Stomach smooth muscle (tissue), 2 donors: Measurements from ENCODE around the gene BZW2.

Experiments
- H3K27ac ChIP-seq: one replicate; pipeline ENCODE4 v1.7.0; 2013; ENCODE audit warnings: mild to moderate bottlenecking, low read length, inconsistent platforms
- H3K27me3 ChIP-seq, 2 donors: one replicate each; pipeline ENCODE4 v1.7.0; 2013; ENCODE audit warnings: low read length in 2 of 2; ENCODE audit not compliant: insufficient read depth in 2 of 2, control insufficient read depth in 1 of 2
- H3K36me3 ChIP-seq, 2 donors: one replicate each; pipeline ENCODE4 v1.7.0; 2013; ENCODE audit warnings: low read length in 2 of 2; ENCODE audit not compliant: control insufficient read depth in 2 of 2, insufficient read depth in 2 of 2
- H3K4me1 ChIP-seq: one replicate; pipeline ENCODE4 v1.7.0; 2013; ENCODE audit warnings: low read length; ENCODE audit not compliant: control insufficient read depth, insufficient read depth
- H3K4me3 ChIP-seq, 2 donors: one replicate each; pipeline ENCODE4 v1.7.0; 2013; ENCODE audit warnings: low read length in 2 of 2
- H3K9ac ChIP-seq, 2 donors: one replicate each; pipeline ENCODE4 v1.7.0; 2013; ENCODE audit warnings: low read length in 2 of 2, mild to moderate bottlenecking in 1 of 2
- H3K9me3 ChIP-seq, 2 donors: one replicate each; pipeline ENCODE4 v1.7.0; 2013; ENCODE audit warnings: low read length in 2 of 2; ENCODE audit not compliant: control insufficient read depth in 2 of 2
- donor health status: healthy.
- donor health status: Pancreatic carcinoma.

Gene BZW2

DNA sequence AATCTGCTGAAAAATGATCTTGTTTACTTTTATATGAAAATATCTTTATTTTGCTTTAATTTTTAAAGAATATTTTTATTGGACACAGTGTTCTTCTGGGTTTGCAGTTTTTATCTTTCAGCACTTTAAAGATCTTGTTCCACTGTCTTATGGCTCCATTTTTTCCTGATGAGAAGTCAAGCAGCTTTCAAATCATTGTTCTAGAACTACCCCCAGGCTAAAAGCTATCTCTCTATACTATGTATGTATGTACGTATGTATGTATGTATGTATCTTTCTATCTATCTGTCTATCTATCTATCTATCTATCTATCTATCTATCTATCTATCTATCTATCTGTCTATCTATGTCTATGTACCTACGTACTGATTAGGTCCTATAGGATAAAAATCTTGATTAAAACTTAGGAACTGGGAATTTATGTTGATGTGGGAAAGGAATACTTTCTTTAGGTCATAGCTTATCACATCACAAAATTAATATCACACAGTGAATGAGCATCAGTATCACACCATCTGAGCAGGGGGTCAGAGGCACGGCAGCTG is 72.2 kb downstream of the BZW2 start:
- no peak overlapping the region for H3K4me3 ChIP-seq
- no peak overlapping the region for H3K27ac ChIP-seq
- no peaks in the 10 kb centered on the region for H3K27me3 ChIP-seq
- no peaks in the 10 kb centered on the region for H3K36me3 ChIP-seq
- no peaks in the 10 kb centered on the region for H3K4me1 ChIP-seq
- no peak overlapping the region for H3K9ac ChIP-seq
- no peaks in the 10 kb centered on the region for H3K9me3 ChIP-seq

DNA sequence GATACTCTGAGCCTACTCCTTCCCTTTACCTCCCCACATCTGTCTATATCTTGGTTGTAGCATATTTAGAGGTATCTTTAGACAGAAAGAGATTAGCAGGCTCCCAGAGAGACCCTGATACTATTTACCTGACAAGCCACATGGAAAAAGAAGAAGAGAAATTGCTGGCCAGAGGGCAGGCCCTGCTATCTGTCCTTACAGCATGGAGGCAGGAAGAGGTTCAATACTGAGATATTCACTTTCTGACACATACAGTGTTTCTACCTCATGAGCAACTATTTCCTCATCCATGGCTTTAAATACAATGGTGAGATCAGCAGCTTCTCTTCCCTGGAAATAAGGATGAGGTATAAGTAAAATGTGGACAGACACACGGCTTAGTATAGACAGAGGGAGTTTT is 73.7 kb downstream of the BZW2 start:
- H3K27ac ChIP-seq: no peak overlapping the region

DNA sequence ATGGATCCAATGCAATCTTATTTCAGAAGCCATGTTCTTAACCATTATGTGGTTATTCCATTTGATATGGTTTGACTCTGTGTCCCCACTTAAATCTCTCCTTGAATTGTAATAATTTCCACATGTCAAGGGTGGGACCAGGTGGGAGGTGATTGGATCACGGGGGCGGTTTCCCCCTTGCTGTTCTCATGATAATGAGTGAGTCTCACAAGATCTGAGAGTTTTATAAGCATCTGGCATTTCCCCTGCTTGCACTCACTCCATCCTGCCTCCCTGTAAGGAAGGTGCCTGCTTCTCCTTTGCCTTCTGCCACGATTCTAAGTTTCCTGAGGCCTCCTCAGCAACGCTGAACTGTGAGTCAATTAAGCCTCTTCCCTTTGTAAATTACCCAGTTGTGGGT is 75.6 kb downstream of the BZW2 start:
- Histone ChIP-seq H3K4me1 (no peaks in the 10 kb centered on the region), H3K9ac (no peak overlapping the region), H3K9me3 (no peaks in the 10 kb centered on the region), H3K27me3 (no peaks in the 10 kb centered on the region), H3K4me3 (no peak overlapping the region), H3K36me3 (no peaks in the 10 kb centered on the region), H3K27ac (no peak overlapping the region)

More for the DNA sequence above, 73.7 kb downstream of the BZW2 start:
- H3K4me1 ChIP-seq: no peaks in the 10 kb centered on the region
- H3K9me3 ChIP-seq: no peaks in the 10 kb centered on the region
- no peak overlapping the region for H3K4me3 ChIP-seq
- H3K36me3 ChIP-seq: no peaks in the 10 kb centered on the region
- H3K9ac ChIP-seq: no peak overlapping the region
- no peaks in the 10 kb centered on the region for H3K27me3 ChIP-seq

DNA sequence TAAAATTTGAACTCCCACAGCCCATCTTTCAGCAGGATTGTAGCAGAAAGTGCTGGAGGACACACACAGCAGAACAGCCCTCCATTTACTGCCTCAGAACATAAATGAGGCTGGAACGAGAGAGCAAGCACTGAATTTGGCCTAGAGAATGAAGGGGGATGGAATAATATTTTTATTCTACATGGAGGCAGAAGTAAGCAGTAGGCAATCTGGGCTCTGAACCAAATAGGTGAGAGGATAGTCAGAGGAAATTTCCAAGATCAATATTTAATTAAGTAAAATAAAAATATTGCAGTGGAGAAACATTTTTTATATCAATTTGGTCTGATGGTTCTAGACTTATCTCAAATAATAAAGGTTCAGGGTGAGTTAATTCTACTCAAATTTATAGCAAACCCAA is 78.4 kb downstream of the BZW2 start:
- Histone ChIP-seq H3K4me3 (no peak overlapping the region), H3K4me1 (no peaks in the 10 kb centered on the region), H3K36me3 (no peaks in the 10 kb centered on the region), H3K27me3 (no peaks in the 10 kb centered on the region), H3K27ac (no peak overlapping the region), H3K9me3 (no peaks in the 10 kb centered on the region), H3K9ac (no peak overlapping the region)

DNA sequence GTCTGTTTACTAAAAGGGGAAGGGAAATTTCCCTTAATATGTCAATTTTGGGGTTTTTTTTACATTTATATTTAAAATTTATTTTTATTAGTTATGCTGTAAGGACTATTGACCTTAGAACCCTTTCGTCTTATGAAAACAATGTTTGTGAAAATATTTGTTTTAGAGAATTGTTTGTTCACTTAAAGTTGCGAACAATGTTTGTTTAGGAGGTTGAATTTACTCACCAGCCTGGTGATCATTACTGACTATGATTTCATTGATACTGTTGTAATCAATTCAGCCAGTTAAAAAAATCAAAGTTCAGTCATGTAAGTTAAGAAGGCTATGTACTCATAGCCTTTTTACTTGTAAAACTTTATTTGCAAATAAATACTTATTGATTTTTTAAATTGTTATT is 80.2 kb downstream of the BZW2 start:
- Histone ChIP-seq H3K27me3 (no peaks in the 10 kb centered on the region), H3K9me3 (no peaks in the 10 kb centered on the region), H3K27ac (no peak overlapping the region), H3K4me3 (no peak overlapping the region), H3K4me1 (no peaks in the 10 kb centered on the region), H3K36me3 (no peaks in the 10 kb centered on the region), H3K9ac (no peak overlapping the region)

DNA sequence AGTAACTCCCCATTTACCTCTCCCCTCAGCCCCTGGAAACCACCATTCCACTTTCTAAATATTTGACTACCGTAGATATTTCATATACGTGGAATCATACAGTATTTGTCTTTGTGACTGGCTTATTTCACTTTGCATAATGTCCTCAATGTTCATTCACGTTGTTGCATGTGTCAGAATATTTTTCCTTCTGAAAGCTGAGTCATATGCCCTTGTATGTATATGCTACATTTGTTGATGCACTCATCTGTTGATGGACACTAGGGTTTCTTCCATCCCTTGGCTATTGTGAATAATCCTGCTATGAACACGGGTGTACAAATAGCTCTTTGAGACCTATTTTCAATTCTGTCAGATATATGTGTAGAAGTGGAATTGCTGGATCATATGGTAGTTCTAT is 81.8 kb downstream of the BZW2 start:
- Histone ChIP-seq H3K4me1 (no peaks in the 10 kb centered on the region), H3K9me3 (no peaks in the 10 kb centered on the region), H3K27ac (no peak overlapping the region), H3K27me3 (no peaks in the 10 kb centered on the region), H3K36me3 (no peaks in the 10 kb centered on the region), H3K9ac (no peak overlapping the region), H3K4me3 (no peak overlapping the region)

DNA sequence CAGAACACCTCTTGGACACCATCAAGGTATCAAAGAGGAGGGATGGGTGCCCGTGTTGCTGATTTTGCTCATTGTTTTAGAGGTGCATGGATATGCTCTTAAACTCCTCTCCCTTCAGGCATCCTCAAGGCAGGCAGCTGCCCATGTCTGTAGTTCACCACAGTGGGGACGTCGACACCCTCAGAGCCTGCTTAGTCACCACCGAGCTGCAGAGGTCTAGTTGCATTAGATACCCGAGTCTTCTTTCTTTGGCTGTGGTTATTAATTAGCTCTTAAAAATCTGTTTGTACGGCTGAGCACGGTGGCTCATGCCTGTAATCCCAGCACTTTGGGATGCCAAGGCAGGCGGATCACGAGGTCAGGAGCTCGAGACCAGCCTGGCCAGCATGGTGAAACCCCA is 82.8 kb downstream of the BZW2 start:
- no peak overlapping the region for H3K27ac ChIP-seq
- no peaks in the 10 kb centered on the region for H3K4me1 ChIP-seq
- H3K27me3 ChIP-seq: no peaks in the 10 kb centered on the region
- H3K9ac ChIP-seq: no peak overlapping the region
- H3K36me3 ChIP-seq: no peaks in the 10 kb centered on the region
- H3K9me3 ChIP-seq: no peaks in the 10 kb centered on the region
- H3K4me3 ChIP-seq: no peak overlapping the region

DNA sequence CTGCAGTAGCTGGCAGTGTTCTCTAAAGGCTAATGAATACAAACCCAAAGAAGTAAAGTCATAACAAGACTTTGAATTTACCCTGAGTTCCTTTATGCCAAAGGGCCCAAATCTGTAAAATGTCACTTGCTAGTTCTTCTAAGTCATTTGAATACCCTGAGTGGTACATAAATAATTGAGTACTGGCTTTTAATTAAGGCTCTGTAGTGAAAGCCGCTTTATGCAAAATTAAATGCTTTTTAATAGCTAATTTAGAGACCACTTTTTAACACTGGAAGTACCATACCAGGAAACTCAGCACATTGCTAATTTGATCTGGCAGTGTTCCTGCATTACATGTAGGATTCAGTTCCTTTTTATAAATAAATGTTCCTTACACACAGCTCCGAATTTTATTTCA is 83.6 kb downstream of the BZW2 start:
- Histone ChIP-seq H3K27me3 (no peaks in the 10 kb centered on the region), H3K4me3 (no peak overlapping the region), H3K9ac (no peak overlapping the region), H3K27ac (no peak overlapping the region), H3K9me3 (no peaks in the 10 kb centered on the region), H3K36me3 (no peaks in the 10 kb centered on the region), H3K4me1 (no peaks in the 10 kb centered on the region)

DNA sequence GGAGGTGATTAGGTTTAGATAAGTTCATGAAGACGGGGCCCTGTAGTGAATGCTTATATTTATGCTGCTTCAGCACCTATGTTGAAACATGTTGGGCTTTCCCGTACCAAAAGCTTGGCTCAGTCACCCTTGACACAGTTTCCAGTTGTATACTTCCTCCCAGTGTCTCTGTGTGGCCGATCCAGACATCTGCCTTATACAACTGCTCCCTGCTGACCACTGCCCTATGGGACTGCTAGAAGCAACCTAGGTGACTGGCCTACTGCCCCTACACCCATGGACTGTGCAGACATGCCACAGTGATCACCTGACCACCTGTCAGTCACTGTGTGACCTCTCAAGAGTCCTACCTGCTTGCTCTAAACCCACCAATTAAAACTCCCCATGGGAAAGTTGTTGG is 85.0 kb downstream of the BZW2 start:
- Histone ChIP-seq H3K27me3 (no peaks in the 10 kb centered on the region), H3K36me3 (no peaks in the 10 kb centered on the region), H3K9me3 (no peaks in the 10 kb centered on the region), H3K9ac (no peak overlapping the region), H3K27ac (no peak overlapping the region), H3K4me1 (no peaks in the 10 kb centered on the region), H3K4me3 (no peak overlapping the region)

DNA sequence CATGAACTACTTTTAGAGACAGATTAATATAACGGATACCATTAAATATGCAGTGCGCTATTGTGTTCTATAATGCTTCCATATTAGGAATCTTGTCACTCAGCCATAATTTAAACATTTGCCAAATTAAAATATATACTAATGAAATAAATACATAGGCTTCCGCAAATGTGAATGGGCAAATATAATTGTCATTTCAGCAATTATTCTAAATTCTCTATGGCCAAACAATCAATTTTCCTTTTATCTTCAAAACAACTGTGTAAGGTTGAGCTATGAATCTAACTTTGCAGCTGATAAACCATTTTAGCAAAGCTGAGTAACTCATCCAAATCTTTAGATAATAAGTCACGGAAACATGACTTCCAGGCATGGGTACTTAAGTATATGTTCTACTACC is 86.8 kb downstream of the BZW2 start:
- H3K9ac ChIP-seq: no peak overlapping the region
- H3K4me3 ChIP-seq: no peak overlapping the region
- no peak overlapping the region for H3K27ac ChIP-seq
- H3K9me3 ChIP-seq: no peaks in the 10 kb centered on the region
- no peaks in the 10 kb centered on the region for H3K27me3 ChIP-seq
- no peaks in the 10 kb centered on the region for H3K4me1 ChIP-seq
- no peaks in the 10 kb centered on the region for H3K36me3 ChIP-seq

DNA sequence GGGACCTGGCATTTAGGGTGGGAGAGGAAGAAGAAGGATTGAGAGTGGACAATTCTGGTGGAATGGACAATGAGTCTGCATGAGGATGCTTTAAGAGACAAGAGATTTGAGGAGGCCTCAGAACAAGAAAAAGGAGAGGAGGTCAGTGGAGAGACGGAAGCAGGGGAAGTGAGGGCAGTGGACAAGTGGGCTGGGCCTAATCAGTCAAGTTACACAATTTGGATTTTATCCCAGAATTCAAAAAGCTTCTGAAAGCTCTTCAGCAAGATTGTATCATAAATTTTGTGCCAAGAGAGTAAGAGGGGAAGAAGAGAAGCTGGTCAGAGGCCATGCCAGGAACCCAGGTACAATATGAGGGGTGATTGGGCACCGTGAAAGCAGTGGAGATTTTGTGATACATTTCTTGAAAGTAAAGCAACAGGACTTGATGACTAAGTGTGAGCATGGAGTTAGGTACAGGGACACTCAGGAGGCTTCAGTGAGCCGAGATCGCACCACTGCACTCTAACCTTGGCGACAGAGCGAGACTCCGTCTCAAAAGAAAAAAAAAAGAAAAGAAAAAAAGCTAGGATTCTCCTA is 88.3 kb downstream of the BZW2 start:
- no peak overlapping the region for H3K9ac ChIP-seq
- no peaks in the 10 kb centered on the region for H3K4me1 ChIP-seq
- no peak overlapping the region for H3K4me3 ChIP-seq
- H3K9me3 ChIP-seq: no peaks in the 10 kb centered on the region
- H3K36me3 ChIP-seq: no peaks in the 10 kb centered on the region
- H3K27ac ChIP-seq: no peak overlapping the region
- H3K27me3 ChIP-seq: no peaks in the 10 kb centered on the region
